Bronchus fibroblast of lung (primary cell): ENCODE results near the gene NDUFAB1. TPM values are rescaled to one million over a fixed set of nuclear protein-coding genes. Genes with fewer than 3 reads are reported as not detected.

Source experiments
- total RNA-seq: library from RNA; depleted of rRNA; stranded (reverse); fragments of >200 nt; gene quantifications from 2 replicates; pipeline ENCODE4 v1.2.3, GENCODE V29; 2015

The NDUFAB1 gene
- 186 and 214 TPM in 2 replicates for total RNA-seq

GRCh38 chr16:23595951-23596720 is at the start of gene NDUFAB1:
Gene NDUFAB1, minus strand, starts transcription at chr16:23596316. Its CDS starts 26 bp downstream, at chr16:23596290.

DNA sequence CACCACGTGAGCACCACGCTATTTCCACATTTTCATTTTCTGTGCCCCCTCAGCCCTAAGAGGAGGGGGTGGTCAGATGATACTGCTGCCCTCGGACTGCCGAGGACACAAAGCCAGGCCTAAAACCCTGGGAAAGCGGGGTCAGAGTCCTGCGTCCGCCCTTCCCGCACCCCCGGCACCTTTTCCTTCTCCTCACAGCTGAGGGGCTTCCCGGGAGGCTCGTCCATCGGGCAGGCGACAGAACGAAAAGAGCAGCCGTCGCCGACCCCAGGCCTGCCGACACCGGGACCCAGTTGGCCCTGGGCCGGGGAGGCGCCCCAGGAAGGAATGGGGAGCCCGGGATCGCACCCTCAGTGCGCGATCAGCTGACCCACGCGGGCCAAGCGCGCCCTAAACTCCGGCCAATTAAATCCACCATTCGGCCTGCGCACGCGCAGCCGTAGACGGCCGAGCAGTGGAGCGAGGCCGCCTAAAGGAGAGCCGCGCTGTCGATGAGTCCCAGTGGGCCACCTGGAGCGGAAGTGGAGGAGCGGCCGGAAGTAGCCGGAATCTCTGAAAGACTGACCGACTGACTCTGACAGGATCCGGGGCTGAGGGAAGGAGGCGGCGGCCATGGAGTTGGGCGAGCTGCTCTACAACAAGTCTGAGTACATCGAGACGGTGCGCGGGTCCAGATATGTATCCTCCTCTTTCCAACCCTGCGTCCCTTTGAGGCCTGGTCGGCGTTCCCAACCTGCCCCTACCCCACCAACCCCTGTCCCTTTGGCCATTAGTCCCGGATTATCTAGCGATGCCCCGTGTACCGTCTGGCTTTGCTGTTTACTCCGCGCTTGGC is 45.0 kb upstream of the NDUFAB1 start, which contains the start of the genes DCTN5 and PALB2:
DCTN5 (plus strand) TSS at position 536 of the 835 bp plus-strand sequence; CDS start at position 613, 77 bp downstream.
PALB2 (minus strand) TSS at position 380 of the 835 bp plus-strand sequence; CDS start at position 227, 153 bp downstream.

GRCh38 chr16:23556881-23557778 is 39.0 kb downstream of the NDUFAB1 start, which contains the start of the genes EARS2 and UBFD1:
Gene EARS2, minus strand, starts transcription at chr16:23557350. Its CDS starts 7 bp downstream, at chr16:23557343.
Gene UBFD1, plus strand, starts transcription at chr16:23557727. Its CDS starts 16 bp downstream, at chr16:23557743.

Other genes with a start within 250 kb of the NDUFAB1 start
- 14.6 and 15.5 TPM in 2 replicates for gene COG7, start 143.1 kb downstream of the NDUFAB1 start, total RNA-seq
- gene GGA2, start 85.8 kb downstream of the NDUFAB1 start, total RNA-seq, result 9.8 and 10.9 TPM in 2 replicates
- gene EARS2, start 39.0 kb downstream of the NDUFAB1 start, total RNA-seq, result 20.2 and 24.7 TPM in 2 replicates
- 93.5 and 101 TPM in 2 replicates for gene UBFD1, start 38.6 kb downstream of the NDUFAB1 start, total RNA-seq
- 5.9 and 6.6 TPM in 2 replicates for gene PALB2, start 45.0 kb upstream of the NDUFAB1 start, total RNA-seq
- 27.6 and 30.4 TPM in 2 replicates for gene DCTN5, start 45.1 kb upstream of the NDUFAB1 start, total RNA-seq
- 119 and 123 TPM in 2 replicates for gene PLK1, start 82.6 kb upstream of the NDUFAB1 start, total RNA-seq
- gene ERN2, start 116.9 kb upstream of the NDUFAB1 start, total RNA-seq, result 0.45 TPM in 1 of 2 replicates, not detected in the other
- not detected in 2 replicates for gene CHP2, start 158.7 kb upstream of the NDUFAB1 start, total RNA-seq
- gene PRKCB, start 239.7 kb upstream of the NDUFAB1 start, total RNA-seq, result not detected in 2 replicates